Nephron progenitor cell (in vitro differentiated cells): Measurements from ENCODE around the gene MAN2B2.

ENCODE experiments used
- DNase-seq: peaks from one replicate; pipeline ENCODE4 v3.0.0; 2021
- H3K27ac Mint-ChIP-seq: 2 replicates; pipeline ENCODE4 v1.8.0; 2021; ENCODE audit warnings: mild to moderate bottlenecking, moderate library complexity, mixed read lengths
- H3K27me3 Mint-ChIP-seq: 2 replicates; pipeline ENCODE4 v1.8.0; 2021; ENCODE audit warnings: mild to moderate bottlenecking, low read depth, mixed read lengths; ENCODE audit not compliant: poor library complexity
- H3K36me3 Mint-ChIP-seq: 2 replicates; pipeline ENCODE4 v1.8.0; 2021; ENCODE audit warnings: low read depth, mixed read lengths
- H3K4me1 Mint-ChIP-seq: 2 replicates; pipeline ENCODE4 v1.8.0; 2021; ENCODE audit warnings: mixed read lengths
- H3K4me3 Mint-ChIP-seq: 2 replicates; pipeline ENCODE4 v1.8.0; 2021; ENCODE audit warnings: mild to moderate bottlenecking, moderate library complexity, mixed read lengths
- H3K9me3 Mint-ChIP-seq: 2 replicates; pipeline ENCODE4 v1.8.0; 2021; ENCODE audit warnings: mild to moderate bottlenecking, moderate library complexity, mixed read lengths
- CTCF ChIP-seq: fragments of 200-600 bp; sonication (generic); IDR thresholded peaks from 2 replicates; pipeline ENCODE4 v1.5.0; 2021; ENCODE audit warnings: antibody characterized with exemption

Gene MAN2B2

GRCh38 chr4:6546681-6547447 is 28.1 kb upstream of the MAN2B2 start:
- Mint-ChIP-seq H3K4me3 (no peak overlapping the region), H3K4me1 (no peaks in the 10 kb centered on the region), H3K36me3 (no peaks in the 10 kb centered on the region), H3K27ac (no peak overlapping the region), H3K9me3 (peaks cover 6% of the 10 kb centered on the region), H3K27me3 (peaks cover 84% of the 10 kb centered on the region)
- TF ChIP-seq CTCF, result peak; percentile 89
- DNase-seq, result peak; percentile 72

- peak; percentile 45 for TF ChIP-seq CTCF
- peaks cover 88% of the 10 kb centered on the region for H3K27me3 Mint-ChIP-seq
- H3K4me3 Mint-ChIP-seq, result no peak overlapping the region
- H3K4me1 Mint-ChIP-seq, result no peaks in the 10 kb centered on the region
- peak; percentile 61 for DNase-seq
- H3K27ac Mint-ChIP-seq, result no peak overlapping the region
- no peaks in the 10 kb centered on the region for H3K36me3 Mint-ChIP-seq
- peaks cover 11% of the 10 kb centered on the region for H3K9me3 Mint-ChIP-seq
Measured at GRCh38 chr4:6548201-6548881, 26.6 kb upstream of the MAN2B2 start.

- Mint-ChIP-seq H3K27ac (no peak overlapping the region), H3K9me3 (peaks cover 11% of the 10 kb centered on the region), H3K4me3 (no peak overlapping the region), H3K4me1 (no peaks in the 10 kb centered on the region), H3K27me3 (peaks cover 90% of the 10 kb centered on the region), H3K36me3 (no peaks in the 10 kb centered on the region)
- DNase-seq, result no peak
- TF ChIP-seq CTCF, result no peak
Measured at GRCh38 chr4:6548882-6549230, 26.1 kb upstream of the MAN2B2 start.

- peaks cover 11% of the 10 kb centered on the region for H3K9me3 Mint-ChIP-seq
- H3K4me1 Mint-ChIP-seq, result no peaks in the 10 kb centered on the region
- no peak for TF ChIP-seq CTCF
- H3K36me3 Mint-ChIP-seq, result no peaks in the 10 kb centered on the region
- no peak for DNase-seq
- H3K27me3 Mint-ChIP-seq, result peaks cover 90% of the 10 kb centered on the region
- no peak overlapping the region for H3K4me3 Mint-ChIP-seq
- no peak overlapping the region for H3K27ac Mint-ChIP-seq
Measured at GRCh38 chr4:6549445-6549844, 25.5 kb upstream of the MAN2B2 start.

- H3K27ac Mint-ChIP-seq, result no peak overlapping the region
- no peak overlapping the region for H3K4me3 Mint-ChIP-seq
- TF ChIP-seq CTCF, result no peak
- peaks cover 11% of the 10 kb centered on the region for H3K9me3 Mint-ChIP-seq
- no peak for DNase-seq
- H3K27me3 Mint-ChIP-seq, result peaks cover 90% of the 10 kb centered on the region
- no peaks in the 10 kb centered on the region for H3K36me3 Mint-ChIP-seq
- H3K4me1 Mint-ChIP-seq, result no peaks in the 10 kb centered on the region
Measured at GRCh38 chr4:6549890-6550620, 24.9 kb upstream of the MAN2B2 start.
